HL-60/S4 treated with retinoic acid at 250 ng/mL for 4 days and 3 days (cell line): ENCODE measurements around the gene MSMB.
"Not testable (repeated sequence)": the region's sequence is repeated elsewhere in the genome, so short reads cannot be mapped to it uniquely, and the experiment has no call there.

Experiments
- in situ Hi-C: fragments of 300-500 bp; cut with MboI; formaldehyde crosslinking; loops from 2 replicates; pipeline ENCODE4 v1.7.0; 2022; ENCODE audit warnings: low sequenced_read_pairs

MSMB gene

DNA sequence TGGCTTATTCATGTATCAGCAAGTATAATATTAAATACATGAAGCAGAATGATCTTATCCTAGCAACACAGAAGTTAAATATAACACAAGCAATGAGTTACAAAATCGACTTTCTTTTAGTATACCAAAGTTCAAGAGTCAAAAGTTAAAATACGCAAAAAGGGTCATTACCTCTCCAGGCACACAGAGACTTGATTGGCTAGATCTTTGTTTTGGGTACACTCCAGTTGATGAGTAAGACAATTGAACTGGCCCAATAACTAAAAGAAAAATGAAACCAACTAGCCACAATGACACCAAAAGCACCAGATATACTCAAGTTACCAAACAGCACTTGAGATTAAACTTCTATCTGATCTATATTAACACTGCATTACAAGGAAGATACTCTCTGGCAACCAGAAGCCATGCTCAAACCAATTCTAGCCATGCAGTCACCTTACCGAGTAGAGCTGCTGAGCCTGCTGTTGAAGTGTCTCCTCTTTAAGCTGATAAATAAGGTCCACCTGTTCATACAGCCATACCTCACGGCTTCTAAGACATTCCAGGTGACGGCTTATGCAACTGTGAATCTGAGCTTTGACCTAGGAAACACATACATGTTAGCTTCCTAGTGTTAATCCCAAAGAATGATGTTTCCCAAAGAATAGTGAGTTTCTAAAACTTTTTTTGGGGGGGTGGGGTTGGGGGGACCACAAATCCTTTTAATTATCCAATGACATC is 31.2 kb downstream of the MSMB start:
- in situ Hi-C loops: no loop called here

DNA sequence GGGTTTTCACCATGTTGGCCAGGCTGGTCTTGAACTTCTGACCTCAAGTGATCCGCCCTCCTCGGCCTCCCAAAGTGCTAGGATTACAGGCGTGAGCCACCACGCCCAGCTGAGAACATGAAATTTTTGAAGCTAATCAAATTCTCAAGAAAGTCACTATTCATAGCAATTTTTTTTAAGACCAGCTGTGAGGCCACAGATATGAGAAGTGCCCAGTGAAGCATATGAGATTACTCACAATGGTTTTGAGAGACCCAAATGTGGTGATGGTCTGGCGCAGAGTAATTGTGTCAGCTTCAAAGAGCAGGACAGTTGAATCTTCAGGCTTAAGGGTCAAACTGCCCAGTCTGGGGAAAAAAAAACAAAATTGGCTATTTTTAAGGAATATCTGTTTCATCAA is 31.9 kb downstream of the MSMB start:
- in situ Hi-C loops: no loop called here

DNA sequence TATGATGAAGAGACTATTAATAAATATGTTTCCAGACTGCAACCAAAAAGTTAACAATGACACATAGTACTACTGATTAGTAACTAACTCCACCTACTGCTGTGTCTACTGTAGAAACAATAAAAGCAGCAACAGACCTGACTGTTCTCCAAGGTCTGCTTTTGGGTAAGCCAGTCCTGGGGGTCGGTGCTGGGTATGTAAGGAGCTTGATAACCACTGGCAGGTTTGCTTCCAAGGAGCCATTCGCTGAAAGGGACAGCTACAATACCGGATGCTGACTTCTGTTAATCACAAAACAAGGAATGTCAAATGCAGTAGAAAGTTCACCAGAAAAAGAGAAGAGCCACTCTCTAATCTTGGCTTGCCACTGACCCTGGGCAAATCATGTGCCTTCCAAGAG is 33.3 kb downstream of the MSMB start:
- in situ Hi-C loops: no loop called here

DNA sequence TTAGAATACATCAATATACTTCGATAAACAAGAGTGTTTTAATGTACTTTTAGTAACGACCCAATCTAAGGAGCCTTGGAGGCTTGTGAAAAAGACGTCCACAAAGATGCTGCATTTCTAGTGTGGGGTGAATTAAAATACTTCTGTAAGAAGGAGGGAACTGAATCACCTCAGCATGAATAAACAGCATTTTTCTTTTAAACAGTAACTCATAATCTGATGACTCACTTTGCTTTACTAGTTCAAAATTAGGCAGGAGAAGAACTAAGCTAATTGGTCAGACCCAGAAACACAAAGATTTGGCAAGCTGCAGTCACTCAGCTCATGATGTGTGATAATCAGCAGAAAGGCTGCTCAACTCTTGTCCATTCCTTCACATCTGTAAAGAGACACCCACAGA is 39.9 kb downstream of the MSMB start:
- in situ Hi-C loops: no loop called here

DNA sequence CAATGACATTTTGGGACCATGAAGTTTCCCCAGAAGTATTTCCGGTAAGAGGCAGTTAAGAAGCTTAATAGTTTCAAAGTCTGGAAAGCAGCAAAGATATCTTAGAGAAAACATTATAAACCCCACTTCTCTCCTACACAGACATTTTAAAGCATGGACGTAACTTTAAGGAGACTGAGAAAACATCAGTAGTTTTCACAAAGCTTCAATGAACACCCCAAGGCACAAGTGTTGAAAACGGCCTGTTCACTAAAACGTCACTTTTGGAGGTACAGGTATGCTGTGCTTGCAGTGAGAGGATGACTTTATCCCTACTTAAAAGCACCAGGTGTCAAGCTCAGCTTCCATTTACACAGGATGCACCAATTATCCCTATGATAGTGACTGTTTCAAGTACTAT is 40.7 kb downstream of the MSMB start:
- in situ Hi-C loops: no loop called here

DNA sequence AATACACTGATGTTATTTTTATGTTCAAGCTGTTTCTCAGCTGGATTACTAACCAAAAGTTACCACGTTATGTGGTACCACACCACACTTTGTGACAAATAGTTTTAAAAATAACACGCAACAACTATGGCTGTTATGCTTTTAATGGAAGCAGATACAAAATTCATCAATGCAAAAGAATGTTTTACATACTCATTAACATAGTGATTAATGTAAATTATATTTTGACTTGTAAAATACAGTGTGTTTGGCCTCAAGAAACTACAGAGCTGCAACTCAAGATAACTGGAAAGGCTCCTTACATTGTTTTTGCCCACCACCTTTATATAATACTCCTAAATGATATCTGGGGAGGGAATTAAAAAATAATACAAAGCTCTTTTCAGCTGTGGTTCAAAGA is 41.1 kb downstream of the MSMB start:
- in situ Hi-C loops: no loop called here

DNA sequence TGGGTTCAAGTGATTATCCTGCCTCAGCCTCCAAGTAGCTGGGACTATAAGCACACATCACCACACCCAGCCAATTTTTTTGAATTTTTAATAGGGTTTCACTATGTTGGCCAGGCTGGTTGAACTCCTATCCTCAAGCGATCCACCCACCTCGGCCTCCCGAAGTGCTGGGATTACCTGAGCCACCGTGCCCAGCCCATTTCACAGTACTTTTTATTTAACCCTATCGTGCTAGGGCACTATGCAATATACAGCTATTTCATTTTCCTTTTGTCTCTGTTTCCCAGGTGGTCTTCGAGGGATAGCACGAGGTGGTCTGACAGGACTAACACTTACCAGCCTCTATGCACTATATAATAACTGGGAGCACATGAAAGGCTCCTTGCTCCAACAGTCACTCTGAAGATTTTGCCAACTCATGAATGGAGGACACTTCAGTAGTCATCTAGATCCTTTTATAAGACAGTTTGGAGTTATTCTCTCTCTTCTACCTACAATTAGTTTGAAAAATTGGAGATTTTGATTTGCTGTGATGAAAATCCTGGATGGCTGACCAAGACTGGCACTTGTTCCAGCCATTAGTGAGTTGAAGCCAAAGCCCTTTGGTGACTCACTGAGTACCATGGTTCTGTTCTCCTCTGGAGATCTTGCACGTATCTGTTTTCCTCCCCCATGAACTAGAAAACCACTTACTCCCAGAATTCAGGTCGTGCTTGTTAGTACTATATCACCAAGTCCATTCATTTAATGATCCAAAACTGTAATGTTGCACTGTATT is 43.0 kb downstream of the MSMB start:
- in situ Hi-C loops: no loop called here

DNA sequence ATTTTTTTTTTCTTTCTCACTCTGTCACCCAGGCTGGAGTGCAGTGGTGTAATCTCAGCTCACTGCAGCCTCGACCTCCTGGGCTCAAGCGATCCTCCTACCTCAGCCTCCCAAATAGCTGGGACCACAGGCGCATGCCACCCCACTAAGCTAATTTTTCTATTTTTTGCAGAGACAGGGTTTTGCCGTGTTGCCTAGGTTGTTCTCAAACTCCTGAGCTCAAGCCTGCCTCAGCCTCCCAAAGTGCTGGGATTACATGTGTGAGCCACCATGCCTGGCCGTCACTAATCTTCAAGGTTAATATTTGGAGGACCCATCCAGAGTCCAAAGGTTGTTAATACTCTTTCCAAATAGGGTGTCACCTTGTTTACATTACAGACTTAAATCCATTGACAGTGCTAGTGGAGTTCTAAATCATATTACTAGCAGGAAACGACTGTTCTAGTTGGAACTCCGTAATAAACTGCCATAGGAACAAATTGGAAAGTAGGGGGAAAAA is 43.8 kb downstream of the MSMB start:
- in situ Hi-C loops: not testable (repeated sequence)

DNA sequence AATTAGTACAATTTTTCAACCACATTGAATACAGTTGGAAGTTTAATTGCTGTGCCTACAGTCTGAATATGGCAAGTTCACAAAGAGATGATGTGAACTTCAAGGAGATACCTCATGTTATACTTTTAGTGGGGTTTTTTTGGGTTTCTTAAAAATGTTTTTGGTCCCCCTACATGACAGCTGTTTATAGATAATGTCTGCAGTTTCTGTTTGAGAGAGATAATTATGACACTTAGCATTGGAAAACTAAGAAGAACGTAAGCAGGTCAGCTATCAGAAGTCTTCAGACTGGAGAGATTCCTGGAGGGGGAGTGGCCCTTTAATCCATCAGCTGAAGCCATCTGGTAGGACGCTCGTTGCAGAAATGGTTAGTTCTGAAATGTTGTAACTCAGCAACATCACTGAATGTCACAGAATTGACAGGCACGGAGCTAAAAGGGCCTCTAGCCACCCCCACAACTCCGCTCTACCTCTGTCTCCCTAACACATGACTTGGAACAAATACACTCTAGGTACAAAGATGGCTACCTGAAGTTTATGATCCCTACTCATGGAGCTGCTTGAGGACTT is 44.8 kb downstream of the MSMB start:
- in situ Hi-C loops: no loop called here

DNA sequence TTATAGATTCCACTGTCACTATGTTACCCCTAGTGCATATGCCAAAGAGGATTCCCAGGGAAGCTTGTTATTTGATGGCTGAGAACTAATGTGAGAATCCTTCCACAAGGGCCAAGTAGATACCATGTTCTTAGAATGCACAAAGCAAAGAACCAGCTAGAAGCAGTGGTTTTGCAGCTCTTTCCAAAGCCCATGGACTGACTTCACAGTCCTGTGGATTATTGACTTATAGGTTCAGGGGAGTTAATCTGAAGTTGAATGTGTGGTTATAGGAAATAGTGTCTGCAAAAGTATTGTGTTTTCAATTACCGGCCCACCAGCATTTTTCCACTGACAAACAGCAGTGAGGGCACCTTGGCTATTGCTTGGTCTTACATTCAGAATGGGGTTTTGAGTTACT is 45.5 kb downstream of the MSMB start:
- in situ Hi-C loops: no loop called here

DNA sequence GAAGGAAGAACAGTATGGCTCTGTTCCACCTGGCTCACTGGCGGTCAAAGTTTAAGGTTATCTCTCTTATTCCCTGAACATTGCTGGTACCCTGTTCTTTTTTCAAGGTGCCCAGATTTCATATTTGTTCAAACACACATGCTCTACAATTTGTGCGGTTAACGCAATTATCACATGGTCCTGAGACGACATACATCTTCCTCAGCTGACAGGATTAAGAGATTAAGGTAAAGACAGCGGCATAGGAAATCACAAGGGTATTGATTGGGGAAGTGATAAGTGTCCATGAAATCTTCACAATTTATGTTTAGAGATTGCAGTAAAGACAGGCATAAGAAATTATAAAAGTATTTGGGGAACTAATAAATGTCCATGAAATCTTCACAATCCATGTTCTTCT is 46.1 kb downstream of the MSMB start:
- in situ Hi-C loops: not testable (repeated sequence)

DNA sequence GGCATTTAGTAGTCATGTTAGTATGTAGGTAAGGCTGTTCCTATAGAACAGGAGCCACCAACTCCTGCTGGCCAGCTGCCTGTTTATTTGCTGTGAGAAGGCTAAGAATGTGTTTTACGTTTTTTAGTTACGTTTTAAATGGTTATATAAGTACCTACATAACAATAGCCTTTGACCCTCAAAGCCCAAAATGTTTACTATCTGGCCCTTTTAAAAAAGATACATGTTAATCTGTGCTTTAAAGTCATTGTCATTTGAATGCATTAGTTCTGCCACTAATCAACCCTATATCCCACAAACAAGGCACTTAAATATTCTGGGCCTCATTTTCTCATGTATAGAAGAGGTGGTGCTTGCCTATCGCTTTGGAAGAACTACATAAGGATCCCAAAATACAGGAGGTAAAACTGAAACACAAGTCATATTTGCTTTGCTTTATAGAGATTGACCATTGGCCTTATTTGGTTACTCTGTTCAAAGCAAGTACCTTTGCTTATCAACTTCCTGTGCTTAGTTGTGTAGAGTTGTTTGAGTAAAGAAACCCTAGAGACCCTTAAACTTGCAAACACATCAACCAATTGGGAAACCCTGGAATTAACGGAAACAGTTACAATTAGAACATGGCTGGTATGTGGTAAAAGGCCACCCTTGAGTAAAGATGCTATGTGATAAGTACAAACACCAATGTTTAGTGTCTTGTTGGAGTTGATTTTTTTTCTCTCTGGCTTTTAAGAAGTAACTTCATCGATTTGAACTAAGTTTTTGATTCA is 47.9 kb downstream of the MSMB start:
- in situ Hi-C loops: no loop called here

DNA sequence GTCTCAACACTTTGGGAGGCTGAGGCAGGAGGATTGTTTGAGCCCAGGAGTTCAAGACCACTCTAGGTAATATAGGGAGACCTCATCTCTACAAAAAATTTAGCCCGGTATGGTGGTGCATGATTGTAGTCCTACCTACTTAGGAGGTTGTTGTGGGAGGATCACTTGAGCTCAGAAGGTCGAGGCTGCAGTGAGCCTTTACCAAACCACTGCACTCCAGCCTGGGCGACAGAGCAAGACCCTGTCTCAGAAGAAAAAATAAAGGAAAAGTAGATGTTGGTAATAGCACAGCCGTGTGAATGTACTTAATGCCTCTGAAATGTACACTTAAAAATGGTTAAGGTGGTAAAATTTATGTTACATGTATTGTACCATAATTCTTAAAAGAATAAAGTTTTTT is 48.5 kb downstream of the MSMB start:
- in situ Hi-C loops: no loop called here

DNA sequence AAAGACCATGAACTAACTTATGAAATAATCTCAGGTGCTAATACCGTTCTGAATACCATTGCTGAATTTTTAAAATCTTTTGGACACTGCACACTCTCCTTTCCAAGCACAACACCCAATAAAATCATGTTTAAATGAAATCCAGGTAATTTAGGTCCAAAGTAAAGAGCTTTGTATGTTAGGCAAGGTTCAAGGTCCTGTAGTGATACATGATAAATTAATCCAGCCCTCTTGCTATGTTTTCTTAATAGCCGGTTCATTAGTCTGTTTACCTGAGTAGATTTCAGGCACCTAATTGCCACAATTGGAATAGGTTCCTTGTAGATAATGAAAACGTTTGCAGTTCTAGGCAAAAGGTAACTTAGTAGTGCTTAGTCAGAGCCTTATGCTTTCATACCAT is 60.5 kb downstream of the MSMB start:
- in situ Hi-C loops: not testable (repeated sequence)

DNA sequence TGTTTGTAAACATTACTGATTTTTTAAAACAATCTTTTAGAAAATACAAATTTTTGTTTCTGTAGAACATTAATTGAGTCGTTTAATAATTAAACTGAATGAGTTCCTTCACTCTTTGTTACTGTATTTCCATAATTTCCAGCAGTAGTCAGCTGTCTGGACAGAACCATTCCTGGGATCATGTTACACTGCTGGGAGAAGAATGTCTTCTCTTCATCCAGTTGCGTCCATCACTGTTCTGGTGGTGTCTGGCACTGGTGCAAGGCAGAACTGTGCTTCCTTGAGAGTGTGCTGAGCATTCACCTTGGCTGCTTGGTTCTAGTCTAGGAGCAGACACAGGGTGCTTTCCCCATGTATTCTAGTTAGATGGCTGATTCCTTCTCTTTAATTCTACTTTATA is 61.6 kb downstream of the MSMB start:
- in situ Hi-C loops: not testable (repeated sequence)

DNA sequence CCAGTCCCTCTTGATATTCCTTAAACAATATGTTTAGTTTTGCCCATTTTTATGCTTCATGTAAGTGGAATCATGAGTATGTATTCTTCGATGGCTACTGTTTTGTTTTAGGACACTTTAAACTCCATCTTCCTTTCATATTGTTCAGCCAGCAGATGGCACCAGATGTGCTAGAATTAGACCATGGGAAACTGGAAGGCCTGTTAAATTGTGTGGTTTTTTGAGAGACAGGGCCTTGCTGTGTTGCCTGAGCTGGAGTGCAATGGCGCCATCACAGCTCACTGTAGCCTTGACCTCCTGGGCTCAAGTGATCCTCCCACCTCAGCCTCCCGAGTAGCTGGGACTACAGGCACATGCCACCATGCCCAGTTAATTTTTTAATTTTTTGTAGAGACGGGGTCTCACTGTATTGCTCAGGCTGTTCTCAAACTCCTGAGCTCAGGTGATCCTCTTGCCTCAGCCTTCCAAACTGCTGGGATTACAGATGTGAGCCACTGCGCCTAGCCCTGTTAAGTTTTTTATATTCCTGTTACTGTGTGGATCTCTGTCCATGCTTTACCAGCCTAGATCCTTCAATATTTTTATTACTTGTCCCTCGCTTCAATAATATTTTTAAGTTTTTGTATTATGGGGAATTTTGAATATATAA is 62.4 kb downstream of the MSMB start:
- in situ Hi-C loops: not testable (repeated sequence)
